Activated CD4-positive, alpha-beta T cell treated with anti-CD3 and anti-CD28 coated beads, Interleukin-2, amount 50 U/mL, for 1 hour (primary cell): Measurements from ENCODE around the gene RNF44.

ENCODE experiments used
- DNase-seq: peaks from one replicate; pipeline ENCODE4 v3.0.0-alpha.2; 2020

The RNF44 gene

GRCh38 chr5:176536902-176537553, at the start of gene RNF44:
TSS of gene RNF44 (minus strand) at chr5:176537402. CDS start at chr5:176532472, 4,930 bp downstream.
- DNase-seq: peak; percentile 97

- DNase-seq: no peak
Measured at GRCh38 chr5:176583076-176583475, 45.9 kb upstream of the RNF44 start.

GRCh38 chr5:176581361-176581760, 44.2 kb upstream of the RNF44 start:
- DNase-seq: no peak

GRCh38 chr5:176579323-176579722, 42.1 kb upstream of the RNF44 start:
- no peak for DNase-seq

- peak; percentile 42 for DNase-seq
Measured at GRCh38 chr5:176578391-176578808, 41.2 kb upstream of the RNF44 start.

- DNase-seq: no peak
Measured at GRCh38 chr5:176577312-176578176, 40.3 kb upstream of the RNF44 start.

- DNase-seq: no peak
Measured at GRCh38 chr5:176575488-176576422, 38.6 kb upstream of the RNF44 start.

- DNase-seq: no peak
Measured at GRCh38 chr5:176575066-176575465, 37.9 kb upstream of the RNF44 start.

- DNase-seq: no peak
Measured at GRCh38 chr5:176574297-176574591, 37.0 kb upstream of the RNF44 start.

- DNase-seq: peak; percentile 78
Measured at GRCh38 chr5:176573564-176574296, 36.5 kb upstream of the RNF44 start.

- DNase-seq: no peak
Measured at GRCh38 chr5:176570044-176570443, 32.8 kb upstream of the RNF44 start.

- no peak for DNase-seq
Measured at GRCh38 chr5:176568657-176569056, 31.5 kb upstream of the RNF44 start.

- DNase-seq: no peak
Measured at GRCh38 chr5:176565760-176566288, 28.6 kb upstream of the RNF44 start.

GRCh38 chr5:176564002-176564401, 26.8 kb upstream of the RNF44 start:
- DNase-seq: no peak

- DNase-seq: no peak
Measured at GRCh38 chr5:176562189-176562588, 25.0 kb upstream of the RNF44 start.

- no peak for DNase-seq
Measured at GRCh38 chr5:176561259-176561658, 24.1 kb upstream of the RNF44 start.

GRCh38 chr5:176560364-176560763, 23.2 kb upstream of the RNF44 start:
- no peak for DNase-seq

GRCh38 chr5:176559683-176560082, 22.5 kb upstream of the RNF44 start:
- peak; percentile 20 for DNase-seq

GRCh38 chr5:176557846-176558245, 20.6 kb upstream of the RNF44 start:
- DNase-seq: no peak

- no peak for DNase-seq
Measured at GRCh38 chr5:176553260-176554085, 16.3 kb upstream of the RNF44 start.

GRCh38 chr5:176552332-176552869, 15.2 kb upstream of the RNF44 start:
- no peak for DNase-seq
